Measurements from ENCODE around the gene DNAJC22.
"Not testable (repeated sequence)": the region's sequence is repeated elsewhere in the genome, so short reads cannot be mapped to it uniquely, and the experiment has no call there.

Gene DNAJC22

DNA sequence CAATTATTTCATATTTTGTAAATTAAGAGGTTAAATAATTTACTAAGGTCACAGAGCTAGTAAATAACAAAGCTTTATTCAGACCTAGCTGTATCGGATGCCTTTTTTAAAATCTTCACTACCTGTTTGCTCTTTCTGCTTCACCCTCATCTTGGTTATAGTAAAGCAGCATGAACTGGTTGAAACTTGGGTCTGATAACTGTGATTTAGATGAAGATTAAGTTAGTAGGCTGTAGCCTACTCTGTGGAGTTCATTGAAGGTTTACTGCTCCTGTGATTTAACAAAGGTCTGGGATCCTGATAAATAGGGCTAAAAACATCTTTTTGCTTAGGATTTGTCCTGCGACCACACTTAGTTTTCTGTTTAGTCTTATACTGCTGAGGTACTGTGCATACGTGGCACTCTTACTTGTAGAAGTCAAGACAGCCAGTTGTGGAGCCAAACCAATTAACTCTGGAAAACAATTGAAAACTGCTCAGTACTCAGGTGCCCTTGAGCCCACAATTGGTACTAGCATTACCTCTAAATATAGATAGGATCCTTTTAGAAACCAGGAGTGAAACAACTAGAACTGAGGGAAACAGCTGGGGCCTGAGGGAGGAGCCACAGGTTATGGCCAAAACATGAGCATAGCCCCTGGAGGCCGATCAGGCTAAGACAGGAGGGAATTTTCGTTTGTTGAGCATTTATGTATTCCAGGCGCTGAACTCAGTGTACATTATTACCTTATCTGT, 22.9 kb downstream of the DNAJC22 start:
- DNase-seq (ENCODE audit: low read depth in 1 of 2, low spot score in 1 of 2) = no peak

DNA sequence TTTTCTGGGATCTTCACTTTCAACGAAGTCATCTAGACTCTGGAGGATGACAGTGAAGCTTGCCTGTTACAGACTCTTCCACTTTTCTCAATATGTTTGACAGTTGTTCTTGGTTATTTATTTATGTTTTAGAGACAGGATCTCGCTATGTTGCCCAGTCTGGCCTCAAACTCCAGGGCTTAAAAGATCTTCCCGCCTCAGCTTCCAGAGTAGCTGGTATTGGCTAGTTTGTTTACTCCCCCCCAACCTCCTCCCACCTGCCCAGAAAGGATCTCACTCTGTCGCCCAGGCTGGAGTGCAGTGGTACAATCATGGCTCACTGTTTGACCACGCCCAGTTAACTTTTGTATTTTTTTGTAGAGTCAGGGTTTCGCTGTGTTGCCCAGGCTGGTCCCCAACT, 23.9 kb downstream of the DNAJC22 start:
- DNase-seq (ENCODE audit: low read depth in 1 of 2, low spot score in 1 of 2) = no peak

DNA sequence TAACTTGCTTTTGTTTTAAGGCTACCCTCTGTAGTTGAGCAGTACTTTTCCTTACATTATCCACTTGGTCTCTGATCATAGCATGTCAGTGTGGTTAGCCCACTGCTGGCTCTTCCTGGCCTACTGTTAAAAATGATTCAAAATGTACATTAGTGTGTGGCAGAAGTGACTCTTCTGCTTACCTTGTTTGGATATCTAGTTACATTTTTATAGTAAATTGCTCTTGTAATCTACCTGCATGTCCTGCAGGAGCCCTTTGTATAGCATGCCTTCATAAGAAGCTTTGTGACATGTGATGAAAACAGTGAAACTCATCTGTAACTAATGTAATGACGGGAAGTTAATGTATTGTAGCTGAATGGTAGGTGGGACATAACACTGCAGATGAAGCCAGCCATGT, 28.7 kb downstream of the DNAJC22 start:
- no peak for DNase-seq (ENCODE audit: low read depth in 1 of 2, low spot score in 1 of 2)

DNA sequence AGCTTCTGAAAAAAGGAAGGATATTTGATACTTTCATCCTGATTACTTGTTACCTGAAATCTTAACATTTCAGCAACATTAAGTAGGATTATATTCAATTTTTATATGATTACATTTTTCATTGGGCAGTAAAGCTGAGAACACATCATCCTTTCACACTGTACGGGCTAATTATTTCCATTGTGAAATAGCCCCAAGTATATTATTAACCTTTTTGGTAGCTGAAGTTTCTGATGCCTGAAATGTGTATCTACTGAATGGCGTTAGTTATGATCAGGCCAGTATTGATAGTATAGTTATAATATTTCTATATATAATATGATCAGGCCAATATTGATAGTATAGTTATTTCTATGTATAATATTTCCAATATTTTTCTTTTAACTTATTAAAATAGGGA, 30.7 kb downstream of the DNAJC22 start:
- no peak for DNase-seq (ENCODE audit: low read depth in 1 of 2, low spot score in 1 of 2)

- not testable (repeated sequence) for DNase-seq (ENCODE audit: low read depth in 1 of 2, low spot score in 1 of 2)
Measured at GRCh38 chr12:49380184-49380583, 33.5 kb downstream of the DNAJC22 start.

DNA sequence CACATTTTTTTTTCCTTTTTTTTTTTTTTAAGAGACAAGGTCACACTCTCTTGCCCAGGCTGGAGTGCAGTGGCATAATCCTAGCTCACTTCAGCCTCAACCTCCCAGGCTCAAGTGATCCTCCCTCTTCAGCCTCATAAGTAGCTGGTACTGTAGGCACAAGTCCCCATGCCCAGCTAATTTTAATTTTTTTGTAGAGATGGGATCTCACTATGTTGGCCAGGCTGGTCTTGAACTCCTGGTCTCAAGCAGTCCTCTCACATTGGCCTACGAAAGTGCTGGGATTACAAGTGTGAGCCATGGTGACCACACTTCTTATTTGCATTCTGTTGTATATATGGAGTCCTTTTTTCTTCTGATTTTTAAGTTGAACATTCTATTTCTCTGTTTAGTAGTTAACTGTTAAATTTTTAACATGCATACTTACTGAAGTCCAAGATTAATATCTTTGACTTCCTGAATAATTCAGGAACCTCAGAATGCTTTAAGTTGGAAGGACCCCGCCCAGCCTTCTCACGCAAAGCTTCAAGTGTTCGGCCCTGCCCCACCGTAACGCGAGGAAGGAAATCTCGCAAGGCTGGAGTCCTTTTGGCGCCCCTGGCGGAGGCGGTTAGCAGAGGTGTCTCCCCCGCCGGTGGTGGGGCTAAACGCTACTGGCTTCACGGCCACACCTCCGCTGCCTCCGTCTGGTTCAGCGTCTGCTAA, 42.1 kb downstream of the DNAJC22 start:
- DNase-seq (ENCODE audit: low read depth in 1 of 2, low spot score in 1 of 2) = peak; percentile 16 to 46

DNA sequence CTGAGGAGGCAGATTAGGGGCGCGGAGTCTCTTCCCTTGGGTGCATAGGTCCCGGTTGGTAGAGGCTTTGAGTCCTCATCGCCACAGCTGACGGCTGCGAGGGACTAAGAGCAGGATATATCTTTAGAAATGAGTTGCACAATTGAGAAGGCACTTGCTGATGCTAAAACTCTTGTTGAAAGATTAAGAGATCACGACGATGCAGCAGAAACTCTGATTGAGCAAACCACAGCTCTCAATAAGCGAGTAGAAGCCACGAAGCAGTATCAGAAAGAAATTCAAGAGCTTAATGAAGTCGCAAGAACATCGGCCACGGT, 42.7 kb downstream of the DNAJC22 start:
- DNase-seq (ENCODE audit: low read depth in 1 of 2, low spot score in 1 of 2) = no peak

GRCh38 chr12:49397000-49397399, 50.3 kb downstream of the DNAJC22 start:
- DNase-seq (ENCODE audit: low read depth in 1 of 2, low spot score in 1 of 2) = no peak

DNA sequence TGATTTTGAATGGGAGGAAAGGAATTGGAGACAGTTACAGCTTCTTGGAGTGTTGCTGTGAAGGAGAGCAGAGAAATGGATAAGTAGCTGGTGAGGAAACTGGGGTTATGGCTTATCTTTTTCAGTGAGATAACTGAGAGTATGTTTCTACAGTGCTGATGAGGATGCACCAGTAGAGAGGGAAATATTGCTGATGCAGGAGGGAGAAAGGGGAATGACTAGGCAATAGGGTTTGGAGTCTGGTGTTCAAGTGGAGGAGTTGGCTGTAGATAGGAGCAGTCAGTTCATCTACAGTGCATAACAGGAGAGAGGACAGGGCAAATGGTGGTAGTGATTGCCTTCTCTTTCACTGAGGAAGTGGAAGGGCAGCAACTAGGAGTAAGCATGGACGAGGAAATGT, 53.6 kb downstream of the DNAJC22 start:
- DNase-seq (ENCODE audit: low read depth in 1 of 2, low spot score in 1 of 2) = no peak
